PFSK-1 (cell line): ENCODE results near the gene ARHGAP15.

Experiments used
- FOXP2 ChIP-seq: optimal IDR thresholded peaks from 2 replicates; pipeline ENCODE3; 2011; ENCODE audit warnings: borderline replicate concordance, control low read depth, inconsistent platforms; ENCODE audit not compliant: insufficient read depth; ENCODE audit errors: extremely low read length, extremely low read depth
- POLR2AphosphoS5 ChIP-seq: IDR thresholded peaks from 2 replicates; pipeline ENCODE4 v1.6.1; 2012; ENCODE audit warnings: low read depth, mild to moderate bottlenecking, control low read depth, low read length, moderate library complexity
- SIN3A ChIP-seq: IDR thresholded peaks from 2 replicates; pipeline ENCODE4 v1.6.1; 2012; ENCODE audit warnings: mild to moderate bottlenecking, low read length, moderate library complexity, borderline replicate concordance; ENCODE audit not compliant: insufficient read depth

GRCh38 chr2:143297182-143297581 is 168.0 kb downstream of the ARHGAP15 start:
- TF ChIP-seq FOXP2: no peak
- TF ChIP-seq POLR2AphosphoS5: no peak
- no peak for TF ChIP-seq SIN3A
